ENCODE results near the gene PTPRA.

Gene PTPRA

GRCh38 chr20:2859330-2860121 is 13.8 kb upstream of the PTPRA start:
- DNase-seq = no peak

DNA sequence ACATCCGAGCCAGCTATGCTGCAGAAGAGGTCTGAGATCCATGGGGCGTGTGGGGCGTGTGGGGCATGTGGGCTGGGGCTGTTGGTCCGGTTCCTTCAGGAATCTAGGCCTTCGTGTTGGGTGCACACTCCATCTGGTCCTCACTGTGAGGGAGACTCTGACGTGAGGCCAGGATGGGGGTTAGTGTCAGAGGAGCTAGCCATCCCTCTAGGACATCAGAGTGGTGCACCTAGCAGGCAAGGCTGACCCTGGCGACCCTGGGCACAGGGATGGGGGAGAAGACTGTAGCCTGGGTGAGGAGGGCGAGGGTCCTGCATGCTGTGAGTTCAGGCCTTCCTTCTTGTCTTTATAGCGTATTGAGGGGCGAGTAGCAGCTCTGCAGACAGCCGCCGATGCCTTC is 8.7 kb upstream of the PTPRA start:
- DNase-seq = no peak

GRCh38 chr20:2865101-2865500 is 8.2 kb upstream of the PTPRA start:
- DNase-seq = no peak

GRCh38 chr20:2865630-2866029 is 7.7 kb upstream of the PTPRA start:
- peak; percentile 62 for DNase-seq

- no peak for DNase-seq
These were observed 7.0 kb upstream of the PTPRA start for GRCh38 chr20:2866236-2866635.

GRCh38 chr20:2867081-2867864 is 6.0 kb upstream of the PTPRA start:
- DNase-seq = no peak

- no peak for DNase-seq
These were observed 3.9 kb upstream of the PTPRA start for GRCh38 chr20:2869381-2869780.

DNA sequence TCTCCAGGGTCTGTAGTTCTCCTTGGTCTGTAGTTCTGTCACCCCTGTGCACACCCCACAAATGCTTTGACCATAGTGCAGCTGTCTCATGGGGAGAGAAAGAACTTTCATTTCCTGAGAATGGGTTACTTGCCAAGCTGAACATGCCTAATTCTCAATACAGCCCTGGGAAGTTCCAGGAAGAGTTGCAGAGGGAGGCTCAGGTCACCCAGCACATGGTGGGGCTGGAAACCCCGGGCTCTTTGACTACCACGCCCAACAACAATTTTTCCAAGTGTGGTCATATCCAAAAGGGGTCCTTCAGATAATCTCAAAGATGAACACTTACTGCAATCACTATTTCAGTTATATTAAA is 2.2 kb upstream of the PTPRA start:
- peak; percentile 18 for DNase-seq

DNA sequence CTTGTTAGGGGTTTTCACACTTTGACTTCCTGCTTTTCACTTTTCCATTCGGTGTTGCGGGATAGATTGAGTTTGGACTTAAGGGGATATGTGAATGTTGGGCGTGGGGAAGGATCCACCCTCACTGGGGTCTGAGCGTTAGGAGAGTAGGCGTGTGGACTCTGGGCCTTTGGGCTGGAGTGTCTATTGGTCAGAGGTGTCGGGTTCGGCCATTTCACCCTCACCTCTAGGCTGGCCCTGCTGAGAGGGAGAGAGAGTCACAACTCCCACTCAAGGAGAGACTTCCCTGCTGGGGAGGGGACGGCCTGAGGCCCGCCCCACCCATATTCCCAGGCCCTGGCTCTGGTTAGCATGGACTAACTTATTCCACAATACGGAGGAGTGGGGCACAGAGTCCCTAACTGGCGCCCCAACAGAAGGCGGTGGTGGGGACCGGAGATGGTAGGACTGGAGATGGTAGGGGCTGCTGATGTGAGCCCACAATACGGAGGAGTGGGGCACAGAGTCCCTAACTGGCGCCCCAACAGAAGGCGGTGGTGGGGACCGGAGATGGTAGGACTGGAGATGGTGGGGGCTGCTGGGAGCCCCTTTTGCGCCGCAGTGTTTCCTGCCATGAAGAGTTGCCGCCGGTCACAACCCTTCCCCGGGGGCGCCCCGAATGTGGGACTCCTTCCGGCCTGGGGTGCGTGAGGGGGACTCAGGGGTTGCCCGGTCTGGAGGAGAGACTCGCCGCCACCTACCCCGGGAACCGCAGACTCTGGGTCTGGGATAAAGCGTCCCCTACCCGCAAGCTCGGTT is 1.4 kb upstream of the PTPRA start:
- peak; percentile 59 for DNase-seq

DNA sequence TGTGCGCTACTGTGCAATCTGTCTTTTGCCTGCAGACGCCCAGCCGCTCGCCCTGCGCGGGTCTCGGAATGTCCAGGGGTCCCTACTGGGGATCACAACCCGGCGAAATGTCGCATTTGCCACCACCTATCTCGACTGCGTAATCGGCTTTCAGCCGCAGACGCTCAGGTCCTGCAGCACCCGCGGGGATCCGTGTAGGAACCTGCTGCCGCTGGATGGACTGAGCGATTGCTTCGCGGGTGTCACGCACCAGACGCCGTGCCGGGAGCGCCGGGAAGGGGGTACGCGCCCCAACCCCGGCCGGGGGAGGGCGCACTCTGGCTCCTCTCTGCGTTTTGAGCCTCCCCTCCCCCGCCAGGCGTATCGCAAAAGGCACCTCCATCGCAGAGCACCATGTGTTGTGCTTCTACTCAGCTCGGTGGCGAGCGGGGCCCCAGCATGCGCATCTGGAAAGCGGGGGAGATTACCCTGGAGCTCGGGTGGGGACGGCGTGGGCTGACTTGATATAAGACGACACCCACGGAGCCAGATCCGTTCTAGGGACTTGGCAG is 747 bp upstream of the PTPRA start:
- peak; percentile 88 for DNase-seq

DNA sequence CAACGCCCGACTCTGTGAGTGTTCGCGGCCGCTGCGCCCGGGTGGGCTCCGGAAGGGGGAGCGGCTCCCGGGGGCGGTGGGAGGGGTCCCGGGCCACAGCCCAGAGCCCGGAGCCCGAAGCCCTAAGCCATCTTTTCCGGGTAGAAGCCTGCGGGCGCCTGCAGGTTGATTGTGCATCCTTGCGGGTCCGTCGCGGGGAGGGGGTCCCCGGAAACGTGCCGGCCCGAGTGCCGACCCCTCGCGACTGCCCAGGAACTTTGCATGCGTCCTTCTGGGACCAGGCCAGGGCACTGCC is 413 bp downstream of the PTPRA start:
- DNase-seq = peak; percentile 72

DNA sequence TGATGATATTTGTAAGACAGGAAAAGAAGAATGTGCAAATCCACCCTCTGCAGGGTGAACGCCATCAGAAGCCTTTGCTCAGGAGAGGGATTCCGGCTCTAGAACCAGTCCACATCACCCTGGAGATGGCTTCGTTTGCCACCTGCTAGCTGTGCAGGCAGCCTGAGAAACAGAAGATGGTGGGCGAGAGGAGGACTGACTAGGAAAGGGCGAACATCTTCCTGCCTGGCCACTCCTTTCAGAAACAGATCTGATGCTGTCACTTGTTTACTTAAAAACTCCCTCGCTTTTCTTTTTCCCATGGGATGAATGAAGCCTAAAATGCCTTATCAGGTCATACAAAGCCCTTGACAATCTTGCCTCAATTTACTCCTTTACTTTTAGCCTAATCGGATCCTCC is 1.2 kb downstream of the PTPRA start:
- peak; percentile 35 for DNase-seq

- no peak for DNase-seq
These were observed 2.5 kb downstream of the PTPRA start for GRCh38 chr20:2875690-2876203.

- DNase-seq = no peak
These were observed 5.2 kb downstream of the PTPRA start for GRCh38 chr20:2878515-2878914.

- DNase-seq = no peak
These were observed 5.9 kb downstream of the PTPRA start for GRCh38 chr20:2879146-2879545.

- DNase-seq = no peak
These were observed 7.4 kb downstream of the PTPRA start for GRCh38 chr20:2880650-2881049.

DNA sequence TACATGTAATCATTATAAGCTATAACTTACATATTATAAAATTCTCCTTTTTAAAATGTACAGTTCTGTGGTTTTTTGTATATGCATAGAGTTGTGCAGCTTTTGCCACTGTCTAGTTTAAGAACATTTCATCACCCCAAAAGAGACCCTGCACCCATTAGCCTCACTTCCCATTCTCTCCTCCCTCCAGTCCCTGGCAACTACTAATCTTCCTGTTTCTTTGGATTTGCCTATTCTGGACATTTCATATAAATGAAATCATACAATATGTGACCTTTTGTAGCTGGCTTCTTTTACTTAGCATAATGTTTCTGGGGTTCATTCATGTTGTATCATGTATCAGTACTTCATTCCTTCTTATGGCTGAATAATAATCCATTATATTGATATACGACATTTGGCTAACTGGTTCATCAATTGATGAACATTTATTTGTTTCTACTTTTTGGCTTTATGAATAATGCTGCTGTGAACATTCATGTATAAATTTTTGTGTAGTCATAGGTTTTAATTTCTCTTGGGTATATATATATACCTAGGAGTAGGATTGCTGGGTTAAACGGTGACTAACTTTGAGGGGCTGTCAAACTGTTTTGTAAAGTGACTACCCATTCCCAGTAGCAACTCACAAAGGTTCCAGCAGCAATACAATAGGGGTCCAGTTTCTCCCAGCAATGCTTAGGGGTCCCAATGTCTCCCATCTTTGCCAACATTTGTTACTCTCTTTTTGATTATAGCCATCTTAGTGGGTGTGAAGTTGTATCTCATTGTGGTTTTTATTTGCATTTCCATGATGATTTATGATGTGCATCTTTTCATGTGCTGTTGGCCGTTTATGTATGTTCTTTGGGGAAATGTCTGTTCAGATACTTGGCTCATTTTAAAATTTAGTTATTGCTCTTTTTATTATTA is 10.7 kb downstream of the PTPRA start:
- DNase-seq = no peak

DNA sequence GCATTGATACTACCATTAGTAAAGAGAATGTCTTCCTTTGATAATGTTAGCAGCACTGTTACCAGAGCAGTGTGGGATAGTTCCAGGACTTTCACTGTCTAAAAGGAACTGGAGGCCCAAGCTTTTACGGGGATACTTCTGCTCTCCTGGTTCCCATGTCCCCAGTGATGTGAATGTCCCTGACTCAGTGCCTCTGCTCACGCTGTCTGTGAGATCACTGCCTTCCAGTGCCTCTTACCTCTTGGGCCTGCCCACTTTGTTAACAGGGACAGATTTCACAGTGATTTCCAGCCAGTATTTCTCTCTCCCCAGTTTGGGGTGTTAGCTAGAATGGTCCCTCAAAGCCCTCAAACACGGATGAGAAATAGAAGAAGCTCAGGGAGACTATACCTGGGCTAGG is 14.4 kb downstream of the PTPRA start:
- no peak for DNase-seq

DNA sequence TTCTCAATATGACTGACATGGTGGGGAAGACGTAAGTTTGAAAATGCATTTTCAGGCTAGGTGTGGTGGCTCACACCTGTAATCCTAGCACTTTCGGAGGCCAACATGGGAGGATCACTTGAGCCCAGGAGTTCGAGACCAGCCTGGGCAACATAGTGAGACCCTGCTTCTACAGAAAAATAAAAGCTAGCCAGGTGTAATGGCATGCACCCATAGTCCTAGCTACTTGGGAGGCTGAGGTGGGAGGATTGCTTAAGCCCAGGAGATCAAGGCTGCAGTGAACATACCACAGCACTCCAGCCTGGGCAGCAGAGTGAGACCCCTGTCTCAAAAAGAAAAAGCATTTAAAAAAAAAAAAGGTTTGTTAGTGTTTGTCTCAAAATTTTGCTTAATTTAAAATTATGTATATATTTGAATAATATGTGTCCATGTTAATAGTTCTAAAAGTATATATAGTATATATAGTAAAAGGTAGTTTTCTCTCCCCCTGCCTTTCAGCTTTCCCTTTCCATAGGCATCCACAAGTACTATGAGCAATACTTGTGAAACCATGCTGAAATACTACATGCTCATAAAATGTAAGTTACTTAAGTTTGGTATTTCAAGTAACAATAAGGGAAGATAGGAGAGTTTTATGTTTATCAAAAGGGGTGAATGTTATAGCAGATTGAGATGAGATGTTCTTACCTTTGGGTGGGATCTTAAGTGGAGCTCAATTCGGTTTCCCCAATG is 15.1 kb downstream of the PTPRA start:
- DNase-seq = no peak

- DNase-seq = no peak
These were observed 15.9 kb downstream of the PTPRA start for GRCh38 chr20:2889209-2889608.

DNA sequence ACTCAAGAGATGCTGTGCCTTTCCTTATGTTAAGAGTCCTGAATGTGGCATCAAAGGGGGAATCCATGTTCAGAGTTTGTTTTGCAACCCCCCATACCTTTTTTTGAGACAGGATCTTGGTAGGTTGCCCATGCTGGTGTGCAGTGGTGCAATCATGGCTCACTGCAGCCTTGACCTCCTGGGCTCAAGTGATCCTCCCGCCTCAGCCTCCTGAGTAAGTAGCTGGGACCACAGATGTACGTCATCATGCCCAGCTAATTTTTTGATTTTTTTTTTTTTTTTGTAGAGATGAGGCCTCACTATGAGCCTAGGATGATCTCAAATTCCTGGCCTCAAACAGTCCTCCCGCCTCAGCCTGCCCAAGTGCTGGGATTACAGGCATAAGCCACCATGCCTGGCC is 16.5 kb downstream of the PTPRA start:
- DNase-seq = no peak

DNA sequence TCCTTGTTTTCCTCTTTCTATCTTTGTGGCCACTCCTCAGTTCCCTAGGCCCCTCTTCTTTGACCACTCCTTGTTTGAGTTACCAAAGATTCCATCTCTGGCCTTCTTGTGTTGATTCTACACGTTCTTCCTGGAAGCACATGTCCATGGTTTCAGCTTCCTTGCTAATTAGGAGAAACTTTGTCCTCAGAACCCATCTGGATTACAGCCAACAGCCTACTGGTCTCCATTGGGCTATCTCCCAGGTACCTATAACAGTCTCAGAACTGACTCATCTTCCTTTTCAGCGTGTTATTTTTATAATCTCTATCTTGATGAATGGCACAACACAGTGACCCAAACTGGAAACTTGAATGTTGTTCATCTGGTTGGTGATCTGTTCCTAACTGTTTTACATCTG is 17.5 kb downstream of the PTPRA start:
- DNase-seq = no peak

All from stimulated activated CD4-positive, alpha-beta T cell treated with anti-CD3 and anti-CD28 coated beads, Interleukin-15, amount 100 ng/mL, for 24 hours (primary cell).